Cardiac fibroblast (primary cell): ENCODE measurements around the gene PPP2R5A.

Experiments
- DNase-seq, 2 donors: peaks; one replicate each; pipeline versions ENCODE4 v3.0.0 to v3.0.0-alpha.2; 2010; ENCODE audit warnings: low read depth in 2 of 2
- H3K4me3 ChIP-seq, 2 donors: replicated peaks in 1 of 2; 1 replicate in 1 of 2; 2 replicates in 1 of 2; pipeline ENCODE4 v1.5.1; 2011; ENCODE audit warnings: low read depth in 2 of 2, low read length in 2 of 2, mild to moderate bottlenecking in 2 of 2, moderate library complexity in 1 of 2
- CTCF ChIP-seq: IDR thresholded peaks from one replicate; pipeline ENCODE4 v1.5.1; 2011; ENCODE audit warnings: low read depth, mild to moderate bottlenecking, low read length, inconsistent platforms

The PPP2R5A gene

GRCh38 chr1:212261361-212261929, 23.8 kb upstream of the PPP2R5A start:
- DNase-seq: no peak
- no peak for TF ChIP-seq CTCF
- no peak overlapping the region for H3K4me3 ChIP-seq

GRCh38 chr1:212267017-212267416, 18.2 kb upstream of the PPP2R5A start:
- DNase-seq: no peak
- no peak overlapping the region for H3K4me3 ChIP-seq
- no peak for TF ChIP-seq CTCF

- DNase-seq: no peak
- H3K4me3 ChIP-seq: no peak overlapping the region
- TF ChIP-seq CTCF: no peak
These were observed 17.8 kb upstream of the PPP2R5A start for GRCh38 chr1:212267460-212267859.

- DNase-seq: no peak
- H3K4me3 ChIP-seq: no peak overlapping the region
- TF ChIP-seq CTCF: no peak
These were observed 15.9 kb upstream of the PPP2R5A start for GRCh38 chr1:212269306-212269705.

GRCh38 chr1:212270564-212270963, 14.6 kb upstream of the PPP2R5A start:
- no peak for DNase-seq
- H3K4me3 ChIP-seq: no peak overlapping the region
- TF ChIP-seq CTCF: no peak

- DNase-seq: no peak
- no peak for TF ChIP-seq CTCF
- H3K4me3 ChIP-seq: no peak overlapping the region
These were observed 14.0 kb upstream of the PPP2R5A start for GRCh38 chr1:212271234-212271633.
